DND-41 (cell line): ENCODE data around the gene CHD9.

Experiments used
- ATAC-seq: fragments of 200-7000 bp; cut with Tn5 transposase; 3 replicates; pipeline ENCODE4 v1.9.1; 2021; ENCODE audit warnings: low read depth; ENCODE audit not compliant: insufficient read depth
- DNase-seq: peaks from one replicate; pipeline ENCODE4 v3.0.0-alpha.2; 2020
- H2AFZ ChIP-seq: 2 replicates; pipeline ENCODE4 v1.6.0; 2012; ENCODE audit warnings: low read depth, low read length
- H3K27ac ChIP-seq: 2 replicates; pipeline ENCODE4 v1.5.1; 2012; ENCODE audit warnings: low read length, inconsistent platforms
- H3K27me3 ChIP-seq: fragments of 200-600 bp; sonication (generic); 2 replicates; pipeline ENCODE4 v1.6.0; 2012; ENCODE audit warnings: low read length, mild to moderate bottlenecking, inconsistent platforms; ENCODE audit not compliant: insufficient read depth, poor library complexity
- H3K36me3 ChIP-seq: 2 replicates; pipeline ENCODE4 v1.5.1; 2012; ENCODE audit warnings: low read length, inconsistent platforms; ENCODE audit not compliant: insufficient read depth
- H3K4me1 ChIP-seq: 2 replicates; pipeline ENCODE4 v1.5.1; 2012; ENCODE audit warnings: mild to moderate bottlenecking, low read length; ENCODE audit not compliant: insufficient read depth
- H3K4me2 ChIP-seq: 2 replicates; pipeline ENCODE4 v1.6.0; 2012; ENCODE audit warnings: mild to moderate bottlenecking, moderate library complexity, low read length, inconsistent platforms; ENCODE audit not compliant: insufficient read depth
- H3K4me3 ChIP-seq, 2 experiments: fragments of 200-600 bp in 1 of 2; shearing (Covaris generic) in 1 of 2; 2 replicates each; pipeline ENCODE4 v1.5.1; 2012 to 2016; ENCODE audit warnings: inconsistent platforms in 2 of 2, low read length in 2 of 2, mild to moderate bottlenecking in 2 of 2, low read depth in 1 of 2, moderate library complexity in 1 of 2
- H3K79me2 ChIP-seq: 2 replicates; pipeline ENCODE4 v1.6.0; 2012; ENCODE audit warnings: low read length, inconsistent platforms; ENCODE audit not compliant: insufficient read depth
- H3K9ac ChIP-seq: 2 replicates; pipeline ENCODE4 v1.6.0; 2012; ENCODE audit warnings: low read depth, mild to moderate bottlenecking, inconsistent platforms, low read length, moderate library complexity
- H3K9me3 ChIP-seq: 2 replicates; pipeline ENCODE4 v1.5.1; 2012; ENCODE audit warnings: low read length, moderate library complexity, mild to moderate bottlenecking, inconsistent platforms; ENCODE audit not compliant: insufficient read depth, severe bottlenecking
- H4K20me1 ChIP-seq: 2 replicates; pipeline ENCODE4 v1.6.0; 2012; ENCODE audit warnings: low read length; ENCODE audit not compliant: insufficient read depth
- EZH2 ChIP-seq: IDR thresholded peaks from 3 replicates; pipeline ENCODE4 v1.6.1; 2012; ENCODE audit warnings: borderline replicate concordance, low read depth, mild to moderate bottlenecking, moderate library complexity, low read length, inconsistent platforms; ENCODE audit not compliant: severe bottlenecking
- TF ChIP-seq, protein P1 (sequence below): IDR thresholded peaks from 2 replicates; pipeline ENCODE4 v1.5.1; 2012; ENCODE audit warnings: borderline replicate concordance, low read length, moderate library complexity, mild to moderate bottlenecking; ENCODE audit not compliant: poor library complexity, severe bottlenecking; ENCODE audit errors: extremely low read depth

The CHD9 gene

GRCh38 chr16:53064081-53064578 is 9.3 kb downstream of the CHD9 start:
- H3K4me3 ChIP-seq: no peak overlapping the region
- peaks cover 95% of the 10 kb centered on the region for H3K79me2 ChIP-seq
- DNase-seq (no peak), ATAC-seq (no peak)
- no peak overlapping the region for H2AFZ ChIP-seq
- H3K4me1 ChIP-seq: peaks cover 8% of the 10 kb centered on the region
- H3K9ac ChIP-seq: no peak overlapping the region
- no peak overlapping the region for H3K27ac ChIP-seq
- H3K36me3 ChIP-seq: peaks cover 19% of the 10 kb centered on the region
- peaks cover 19% of the 10 kb centered on the region; the same call in 1 of the 2 replicates for H4K20me1 ChIP-seq
- H3K9me3 ChIP-seq: no peaks in the 10 kb centered on the region
- TF ChIP-seq, protein P1, sequence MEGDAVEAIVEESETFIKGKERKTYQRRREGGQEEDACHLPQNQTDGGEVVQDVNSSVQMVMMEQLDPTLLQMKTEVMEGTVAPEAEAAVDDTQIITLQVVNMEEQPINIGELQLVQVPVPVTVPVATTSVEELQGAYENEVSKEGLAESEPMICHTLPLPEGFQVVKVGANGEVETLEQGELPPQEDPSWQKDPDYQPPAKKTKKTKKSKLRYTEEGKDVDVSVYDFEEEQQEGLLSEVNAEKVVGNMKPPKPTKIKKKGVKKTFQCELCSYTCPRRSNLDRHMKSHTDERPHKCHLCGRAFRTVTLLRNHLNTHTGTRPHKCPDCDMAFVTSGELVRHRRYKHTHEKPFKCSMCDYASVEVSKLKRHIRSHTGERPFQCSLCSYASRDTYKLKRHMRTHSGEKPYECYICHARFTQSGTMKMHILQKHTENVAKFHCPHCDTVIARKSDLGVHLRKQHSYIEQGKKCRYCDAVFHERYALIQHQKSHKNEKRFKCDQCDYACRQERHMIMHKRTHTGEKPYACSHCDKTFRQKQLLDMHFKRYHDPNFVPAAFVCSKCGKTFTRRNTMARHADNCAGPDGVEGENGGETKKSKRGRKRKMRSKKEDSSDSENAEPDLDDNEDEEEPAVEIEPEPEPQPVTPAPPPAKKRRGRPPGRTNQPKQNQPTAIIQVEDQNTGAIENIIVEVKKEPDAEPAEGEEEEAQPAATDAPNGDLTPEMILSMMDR: no peak
- TF ChIP-seq EZH2: no peak
- no peak overlapping the region for H3K4me2 ChIP-seq
- H3K27me3 ChIP-seq: no peaks in the 10 kb centered on the region

DNA sequence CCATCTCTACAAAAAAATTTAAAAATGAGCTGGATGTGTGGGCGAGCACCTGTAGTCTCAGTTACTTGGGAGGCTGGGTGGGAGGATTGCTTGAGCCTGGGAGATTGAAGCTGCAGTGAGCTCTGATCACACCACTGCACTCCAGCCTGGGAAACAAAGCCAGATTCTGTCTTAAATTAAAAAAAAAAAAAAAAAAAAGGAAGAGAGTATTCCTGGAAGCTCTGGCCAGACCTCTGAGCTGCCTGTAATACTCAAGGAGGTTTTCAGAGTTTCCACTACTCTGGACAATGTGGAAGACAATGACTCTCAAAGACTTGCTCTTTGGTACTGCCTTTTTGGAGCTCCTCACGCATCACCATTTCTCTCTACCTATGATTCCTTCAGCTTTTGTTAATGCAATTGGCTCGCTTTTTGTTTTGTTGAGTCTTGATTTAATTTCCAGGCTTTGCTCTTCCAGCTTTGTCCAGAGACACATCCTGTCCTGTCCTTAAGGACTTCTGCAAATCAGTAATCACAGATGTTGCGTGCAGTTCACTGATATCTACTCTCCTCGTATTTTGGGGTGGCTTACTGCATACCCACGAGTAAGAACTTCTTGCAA is 10.8 kb downstream of the CHD9 start:
- H3K4me3 ChIP-seq: no peak overlapping the region
- TF ChIP-seq, protein P1: no peak
- TF ChIP-seq EZH2: no peak
- no peak overlapping the region for H3K27ac ChIP-seq
- peaks cover 19% of the 10 kb centered on the region; the same call in 1 of the 2 replicates for H4K20me1 ChIP-seq
- peaks cover 21% of the 10 kb centered on the region for H3K36me3 ChIP-seq
- no peak overlapping the region for H2AFZ ChIP-seq
- H3K4me1 ChIP-seq: peaks cover 8% of the 10 kb centered on the region
- H3K79me2 ChIP-seq: peaks cover 88% of the 10 kb centered on the region
- DNase-seq (no peak), ATAC-seq (no peak)
- no peak overlapping the region for H3K4me2 ChIP-seq
- H3K9ac ChIP-seq: no peak overlapping the region
- no peaks in the 10 kb centered on the region for H3K27me3 ChIP-seq
- H3K9me3 ChIP-seq: no peaks in the 10 kb centered on the region

GRCh38 chr16:53067675-53068074 is 12.9 kb downstream of the CHD9 start:
- no peak overlapping the region for H3K27ac ChIP-seq
- peaks cover 83% of the 10 kb centered on the region for H3K79me2 ChIP-seq
- no peak overlapping the region for H3K4me3 ChIP-seq
- H3K36me3 ChIP-seq: peaks cover 22% of the 10 kb centered on the region
- H3K9ac ChIP-seq: no peak overlapping the region
- H3K4me1 ChIP-seq: peaks cover 4% of the 10 kb centered on the region; the same call in 1 of the 2 replicates
- peaks cover 27% of the 10 kb centered on the region; the same call in 1 of the 2 replicates for H4K20me1 ChIP-seq
- no peak for DNase-seq
- no peak overlapping the region for H2AFZ ChIP-seq
- no peak for TF ChIP-seq EZH2
- TF ChIP-seq, protein P1: no peak
- no peaks in the 10 kb centered on the region for H3K9me3 ChIP-seq
- H3K27me3 ChIP-seq: no peaks in the 10 kb centered on the region
- no peak for ATAC-seq
- H3K4me2 ChIP-seq: no peak overlapping the region

- no peak for TF ChIP-seq EZH2
- TF ChIP-seq, protein P1: no peak
- Histone ChIP-seq H3K9ac (no peak overlapping the region), H3K36me3 (peaks cover 29% of the 10 kb centered on the region), H3K27ac (no peak overlapping the region; the same call in 1 of the 2 replicates), H3K79me2 (peaks cover 84% of the 10 kb centered on the region), H3K27me3 (no peaks in the 10 kb centered on the region), H3K9me3 (peaks cover 7% of the 10 kb centered on the region), H3K4me1 (peaks cover 4% of the 10 kb centered on the region; the same call in 1 of the 2 replicates), H2AFZ (no peak overlapping the region), H3K4me3 (no peak overlapping the region), H3K4me2 (no peak overlapping the region), H4K20me1 (peaks cover 27% of the 10 kb centered on the region; the same call in 1 of the 2 replicates)
- peak; percentile 70 for ATAC-seq
- DNase-seq: no peak
Measured at GRCh38 chr16:53068423-53068833, 13.6 kb downstream of the CHD9 start.
